Measurements from ENCODE around the gene MOGAT1. TPM values are rescaled to one million over a fixed set of nuclear protein-coding genes. Genes with fewer than 3 reads are reported as not detected.
"Not testable (repeated sequence)": the region's sequence is repeated elsewhere in the genome, so short reads cannot be mapped to it uniquely, and the experiment has no call there.

MOGAT1 gene
- polyA plus RNA-seq, 10 donors = not detected

- DNase-seq = no peak
Measured at GRCh38 chr2:222670191-222671038, 1.0 kb upstream of the MOGAT1 start.

DNA sequence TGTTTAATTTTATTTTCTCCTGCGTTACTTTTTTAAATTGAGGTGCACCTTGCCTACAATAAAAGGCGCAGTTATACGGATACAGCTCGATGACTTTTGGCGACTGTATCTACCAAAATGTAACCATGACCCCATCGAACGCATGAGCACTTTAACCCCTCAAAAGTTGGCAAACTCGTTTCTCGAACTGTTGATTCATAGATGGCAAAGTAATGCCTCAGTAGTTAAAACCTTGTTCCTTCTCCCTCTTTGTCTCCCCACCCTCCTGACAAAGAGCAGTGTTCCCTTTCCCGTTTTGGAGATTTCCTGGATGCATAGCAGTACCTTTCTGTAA lies 577 bp downstream of the MOGAT1 start:
- DNase-seq = no peak

GRCh38 chr2:222673273-222673672 lies 1.8 kb downstream of the MOGAT1 start:
- DNase-seq = no peak

DNA sequence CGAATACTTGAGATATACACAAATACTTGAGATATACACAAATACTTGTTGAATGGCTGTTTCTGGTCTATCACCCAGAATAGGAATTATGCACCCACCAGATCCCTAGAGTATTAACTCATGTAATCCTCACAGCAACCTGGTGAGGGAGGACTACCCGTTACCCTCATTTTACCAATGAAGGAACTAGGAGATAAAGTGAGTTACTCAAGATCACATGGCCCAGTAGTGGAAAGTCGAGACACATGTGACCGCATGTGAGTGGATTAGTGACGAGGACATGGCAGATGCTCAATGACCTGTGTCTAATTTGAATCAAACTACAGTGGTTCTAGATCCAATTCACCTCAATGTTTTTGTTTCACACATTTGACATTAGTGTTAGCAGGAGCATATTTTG lies 2.4 kb downstream of the MOGAT1 start:
- DNase-seq = no peak

DNA sequence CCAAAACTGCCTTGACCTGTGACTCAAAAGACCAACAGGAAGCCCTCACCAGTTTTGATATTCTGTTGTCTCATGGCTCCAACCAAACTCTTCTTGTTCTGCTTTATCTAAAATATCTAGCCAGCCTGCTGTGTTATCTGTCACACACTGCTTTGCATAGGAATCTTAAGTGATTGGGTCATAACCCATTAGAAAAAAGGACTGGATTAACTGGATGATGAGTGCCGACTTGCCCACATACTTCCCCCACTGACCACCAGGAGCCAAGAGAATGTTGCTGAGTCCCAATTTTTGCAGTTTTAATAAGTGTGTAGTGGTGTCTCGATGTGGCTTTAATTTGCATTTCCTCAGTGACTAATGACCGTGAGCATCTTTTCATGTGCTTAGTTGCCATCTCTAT lies 6.5 kb downstream of the MOGAT1 start:
- DNase-seq = no peak

- no peak for DNase-seq
Measured at GRCh38 chr2:222683805-222684204, 12.3 kb downstream of the MOGAT1 start.

- DNase-seq = no peak
Measured at GRCh38 chr2:222686086-222686750, 14.8 kb downstream of the MOGAT1 start.

GRCh38 chr2:222688917-222689316 lies 17.5 kb downstream of the MOGAT1 start:
- DNase-seq = peak in 1 of 3 donors; percentile 19

GRCh38 chr2:222689322-222689721 lies 17.9 kb downstream of the MOGAT1 start:
- DNase-seq = no peak

DNA sequence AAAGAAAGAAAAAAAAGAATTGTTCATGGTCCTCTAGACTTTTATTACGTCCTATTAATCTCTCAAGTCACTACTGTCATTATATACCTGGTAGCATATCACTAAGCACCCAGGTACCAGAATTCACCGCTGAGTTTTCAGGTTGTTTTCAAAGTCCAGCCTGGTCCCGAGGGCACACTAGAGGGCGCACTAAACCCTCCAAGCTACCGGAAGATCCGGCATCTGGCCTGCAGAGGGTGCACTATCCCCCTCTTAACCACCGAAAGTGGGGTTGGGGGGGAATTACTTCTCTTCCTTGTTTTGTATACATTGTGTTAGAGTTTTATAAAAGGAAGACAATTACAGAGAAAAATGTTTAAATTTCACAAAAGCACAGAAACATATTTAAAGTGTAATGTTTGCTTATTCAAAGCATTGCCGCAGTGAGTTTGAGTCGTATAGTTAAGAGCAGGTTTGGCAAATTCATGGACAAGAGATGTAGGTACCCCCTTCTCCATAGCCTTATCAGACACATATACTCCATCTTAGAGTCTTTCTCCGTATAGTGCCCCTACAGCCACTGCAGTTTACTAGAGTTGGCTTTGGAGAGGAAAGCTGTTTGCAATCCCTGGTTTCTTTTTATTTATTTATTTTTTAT lies 19.2 kb downstream of the MOGAT1 start:
- peak; percentile 52 to 81 (median 78) for DNase-seq

DNA sequence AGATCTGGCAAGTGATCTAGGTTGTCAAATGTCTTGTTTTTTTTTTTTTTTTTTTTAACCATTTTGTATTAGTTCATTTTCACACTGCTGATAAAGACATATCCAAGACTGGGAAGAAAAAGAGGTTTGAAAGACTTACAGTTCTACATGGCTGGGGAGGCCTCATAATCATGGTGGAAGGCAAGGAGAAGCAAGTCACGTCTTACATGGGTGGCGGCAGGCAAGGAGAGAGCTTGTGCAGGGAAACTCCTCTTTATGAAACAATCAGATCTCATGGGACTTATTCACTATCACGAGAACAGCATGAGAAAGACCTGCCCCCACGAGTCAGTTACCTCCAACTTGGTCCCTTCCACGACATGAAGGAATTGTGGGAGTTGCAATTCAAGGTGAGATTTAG lies 22.0 kb downstream of the MOGAT1 start:
- DNase-seq = not testable (repeated sequence)

GRCh38 chr2:222693837-222694236 lies 22.4 kb downstream of the MOGAT1 start:
- DNase-seq = no peak

- DNase-seq = no peak
Measured at GRCh38 chr2:222698276-222698675, 26.8 kb downstream of the MOGAT1 start.

DNA sequence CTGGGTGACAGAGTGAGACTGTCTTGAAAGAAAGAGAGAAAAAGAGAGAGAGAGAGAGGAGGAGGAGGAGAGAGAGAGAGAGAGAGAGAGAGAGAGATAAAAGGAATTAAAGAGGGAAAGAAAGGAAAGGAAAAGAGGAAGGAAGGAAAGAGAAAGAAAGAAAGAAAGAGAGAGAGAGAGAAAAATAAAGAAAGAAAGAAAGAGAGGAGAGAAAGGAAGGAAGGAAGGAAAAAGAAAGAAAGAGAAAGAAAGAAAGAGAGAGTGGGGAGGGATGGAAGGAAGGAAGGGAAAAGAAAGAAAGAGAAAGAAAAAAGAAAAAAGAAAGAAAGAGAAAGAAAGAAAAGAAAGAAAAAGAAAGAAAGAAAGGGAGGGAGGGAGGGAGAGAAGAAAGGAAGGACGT lies 29.8 kb downstream of the MOGAT1 start:
- DNase-seq = no peak

DNA sequence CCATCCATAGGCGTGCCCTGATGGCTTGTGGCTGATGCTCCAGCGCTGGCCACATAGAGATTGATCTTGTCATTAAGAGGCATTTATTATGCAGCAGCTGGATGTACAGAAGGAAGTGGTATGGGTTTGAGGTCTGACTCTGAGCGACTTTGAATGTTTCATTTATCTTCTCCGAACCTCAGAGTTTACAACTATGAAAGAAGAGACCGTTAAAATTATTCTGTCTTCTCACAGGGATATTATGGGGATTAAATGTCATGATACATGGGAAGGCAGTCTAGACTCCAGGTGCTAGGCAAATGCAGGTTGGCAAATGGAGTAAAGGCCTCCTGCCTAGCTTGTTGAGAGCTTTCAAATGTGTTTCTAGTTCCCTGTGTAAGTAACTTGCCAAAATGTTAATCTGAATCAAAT lies 30.3 kb downstream of the MOGAT1 start:
- no peak for DNase-seq

GRCh38 chr2:222703091-222703490 lies 31.6 kb downstream of the MOGAT1 start:
- DNase-seq = no peak

DNA sequence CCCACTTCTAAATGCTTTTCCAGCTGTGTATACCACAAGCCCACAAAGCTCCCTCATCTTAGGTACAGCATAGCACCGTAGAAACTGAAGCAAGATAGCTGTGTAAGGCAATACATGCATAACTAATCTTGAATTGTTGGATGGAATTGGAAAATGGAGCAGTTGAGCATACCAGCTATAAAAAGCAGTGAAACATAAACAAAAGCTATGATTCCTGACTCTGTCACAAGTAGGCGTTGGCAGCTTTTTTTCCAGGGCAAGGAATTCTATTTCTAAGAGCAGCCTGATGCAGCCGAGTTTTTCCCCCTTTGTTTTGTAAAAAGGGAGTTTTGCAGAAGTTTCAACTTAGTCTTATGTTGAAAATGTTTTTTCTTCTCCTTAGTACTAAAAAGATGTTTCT lies 32.4 kb downstream of the MOGAT1 start:
- DNase-seq = no peak

GRCh38 chr2:222706616-222707015 lies 35.2 kb downstream of the MOGAT1 start:
- DNase-seq = no peak

- DNase-seq = no peak
Measured at GRCh38 chr2:222707102-222707688, 35.7 kb downstream of the MOGAT1 start.

GRCh38 chr2:222707689-222708273 lies 36.3 kb downstream of the MOGAT1 start:
- peak in 1 of 3 donors; percentile 63 for DNase-seq

DNA sequence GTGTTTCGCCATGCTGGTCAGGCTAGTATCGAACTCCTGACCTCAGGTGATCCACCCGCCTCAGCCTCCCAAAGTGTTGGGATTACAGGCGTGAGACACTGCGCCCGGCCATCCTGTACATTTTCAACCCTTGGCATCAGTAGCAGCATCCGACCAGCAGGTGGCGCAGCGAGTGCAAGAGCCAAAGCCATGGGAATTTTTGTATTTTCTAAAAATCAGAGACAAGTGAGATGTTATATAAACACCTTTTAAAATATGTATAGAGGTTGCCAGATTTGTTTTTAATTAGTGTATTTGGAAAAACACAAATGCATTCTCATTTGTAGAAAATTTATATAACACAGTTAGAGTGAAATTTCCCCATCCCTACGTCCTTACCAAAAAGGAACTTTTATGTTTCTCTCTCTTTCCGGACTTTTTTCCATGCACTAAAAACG lies 36.8 kb downstream of the MOGAT1 start:
- DNase-seq = peak; percentile 71 to 88 (median 85)
